PC-9 (cell line): ENCODE data around the gene TAGAP. TPM values are rescaled to one million over a fixed set of nuclear protein-coding genes. Genes with fewer than 3 reads are reported as not detected.

Experiments
- BruUV-seq: library from RNA; stranded (reverse); fragments of 400-500 nt; replicated peaks from 2 replicates; lab custom pipeline; 2021; lab: Mats Ljungman, UMichigan
- CTCF ChIA-PET: fragments of 300-600 bp; sonication (Branson Sonifier 250); formaldehyde crosslinking; loops from one replicate; lab custom pipeline; 2022; ENCODE audit warnings: antibody characterized with exemption; lab: Charles Lee
- POLR2A ChIA-PET: fragments of 300-600 bp; sonication (Branson Sonifier 250); formaldehyde crosslinking; loops from one replicate; lab custom pipeline; 2022; ENCODE audit warnings: antibody characterized with exemption; ENCODE audit not compliant: unreplicated experiment; lab: Charles Lee
- DNase-seq, 2 experiments: peaks; one replicate each; pipeline versions ENCODE4 v3.0.0 to v3.0.0-alpha.2; 2015 to 2022; ENCODE audit warnings: mixed read lengths in 1 of 2
- H2AFZ ChIP-seq: fragments of 200-600 bp; sonication (generic); 2 replicates; pipeline ENCODE4 v1.8.1; 2017; ENCODE audit warnings: antibody characterized with exemption
- H3F3A ChIP-seq: fragments of 200-600 bp; sonication (generic); 2 replicates; pipeline ENCODE4 v1.8.1; 2017; ENCODE audit warnings: antibody characterized with exemption, mild to moderate bottlenecking, low read depth; ENCODE audit not compliant: insufficient read depth
- H3K27ac ChIP-seq: fragments of 200-600 bp; sonication (generic); 2 replicates; pipeline ENCODE4 v1.6.1; 2016; ENCODE audit warnings: mixed run types
- H3K27me3 ChIP-seq: fragments of 200-600 bp; sonication (generic); 2 replicates; pipeline ENCODE4 v1.6.1; 2016; ENCODE audit warnings: low read depth, mixed run types; ENCODE audit not compliant: insufficient read depth
- H3K36me3 ChIP-seq: fragments of 200-600 bp; sonication (generic); 2 replicates; pipeline ENCODE4 v1.6.1; 2016; ENCODE audit warnings: low read depth, mixed run types
- H3K4me1 ChIP-seq: fragments of 200-600 bp; sonication (generic); replicated peaks from 2 replicates; pipeline ENCODE4 v1.6.1; 2016; ENCODE audit warnings: mixed run types; ENCODE audit not compliant: insufficient read depth
- H3K4me2 ChIP-seq: fragments of 200-600 bp; sonication (generic); 2 replicates; pipeline ENCODE4 v1.6.1; 2017; ENCODE audit warnings: mixed run types
- H3K4me3 ChIP-seq: fragments of 200-600 bp; sonication (generic); 2 replicates; pipeline ENCODE4 v1.6.1; 2016; ENCODE audit warnings: mixed run types
- H3K79me2 ChIP-seq: fragments of 200-600 bp; sonication (generic); 2 replicates; pipeline ENCODE4 v1.6.1; 2017; ENCODE audit warnings: low read depth, mixed run types
- H3K9me2 ChIP-seq: fragments of 200-600 bp; sonication (generic); 2 replicates; pipeline ENCODE4 v1.8.1; 2017; ENCODE audit warnings: mild to moderate bottlenecking; ENCODE audit not compliant: insufficient read depth
- H3K9me3 ChIP-seq: fragments of 200-600 bp; sonication (generic); 2 replicates; pipeline ENCODE4 v1.8.1; 2016; ENCODE audit warnings: low read depth; ENCODE audit not compliant: insufficient read depth
- H4K20me1 ChIP-seq: fragments of 200-600 bp; sonication (generic); 2 replicates; pipeline ENCODE4 v1.8.1; 2017; ENCODE audit not compliant: insufficient read depth
- EZH2 ChIP-seq: fragments of 200-600 bp; sonication (generic); IDR thresholded peaks from 2 replicates; pipeline ENCODE4 v1.8.0; 2017; ENCODE audit warnings: antibody characterized with exemption, low read depth
- intact Hi-C: fragments of 100-400 bp; cut with micrococcal nuclease; formaldehyde crosslinking; loops from one replicate; pipeline ENCODE4 v1.10.0; 2022; ENCODE audit not compliant: unreplicated experiment
- total RNA-seq: library from RNA; stranded (reverse); gene quantifications from 2 replicates; pipeline ENCODE4 v1.2.3, GENCODE V29; 2021
- TF ChIP-seq, protein P1 (sequence below): fragments of 200-600 bp; sonication (generic); conservative IDR thresholded peaks from 2 replicates; pipeline ENCODE4 v1.6.1; 2017; ENCODE audit warnings: mixed run types, antibody characterized with exemption, mild to moderate bottlenecking, moderate library complexity

TAGAP gene
- total RNA-seq, 1 experiment from 2014 or later: not detected

DNA sequence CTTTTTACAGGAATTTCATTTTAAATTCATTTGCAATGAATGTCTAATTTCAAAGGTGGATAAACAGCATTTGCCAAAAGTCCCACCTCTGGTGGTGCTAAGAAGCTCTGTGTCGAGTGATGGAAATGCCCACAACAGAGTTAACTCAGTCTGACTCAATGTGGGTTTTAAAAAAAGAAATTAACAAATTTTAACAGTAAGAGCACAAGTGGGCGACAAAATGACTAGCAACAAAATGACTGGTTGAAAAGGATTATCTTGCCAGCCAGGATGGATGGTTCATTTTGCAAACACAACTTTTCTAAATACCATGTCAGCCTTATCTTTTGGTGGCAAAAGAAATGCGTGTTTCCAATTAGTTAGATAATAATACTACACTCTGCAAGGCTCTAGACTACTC is 14.3 kb upstream of the TAGAP start:
- H3K9me2 ChIP-seq: no peaks in the 10 kb centered on the region; the same call in 1 of the 2 replicates
- DNase-seq: no peak
- H3K4me1 ChIP-seq: no peaks in the 10 kb centered on the region
- H4K20me1 ChIP-seq: no peaks in the 10 kb centered on the region
- TF ChIP-seq, protein P1, sequence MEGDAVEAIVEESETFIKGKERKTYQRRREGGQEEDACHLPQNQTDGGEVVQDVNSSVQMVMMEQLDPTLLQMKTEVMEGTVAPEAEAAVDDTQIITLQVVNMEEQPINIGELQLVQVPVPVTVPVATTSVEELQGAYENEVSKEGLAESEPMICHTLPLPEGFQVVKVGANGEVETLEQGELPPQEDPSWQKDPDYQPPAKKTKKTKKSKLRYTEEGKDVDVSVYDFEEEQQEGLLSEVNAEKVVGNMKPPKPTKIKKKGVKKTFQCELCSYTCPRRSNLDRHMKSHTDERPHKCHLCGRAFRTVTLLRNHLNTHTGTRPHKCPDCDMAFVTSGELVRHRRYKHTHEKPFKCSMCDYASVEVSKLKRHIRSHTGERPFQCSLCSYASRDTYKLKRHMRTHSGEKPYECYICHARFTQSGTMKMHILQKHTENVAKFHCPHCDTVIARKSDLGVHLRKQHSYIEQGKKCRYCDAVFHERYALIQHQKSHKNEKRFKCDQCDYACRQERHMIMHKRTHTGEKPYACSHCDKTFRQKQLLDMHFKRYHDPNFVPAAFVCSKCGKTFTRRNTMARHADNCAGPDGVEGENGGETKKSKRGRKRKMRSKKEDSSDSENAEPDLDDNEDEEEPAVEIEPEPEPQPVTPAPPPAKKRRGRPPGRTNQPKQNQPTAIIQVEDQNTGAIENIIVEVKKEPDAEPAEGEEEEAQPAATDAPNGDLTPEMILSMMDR: no peak
- TF ChIP-seq EZH2: no peak
- peaks cover 86% of the 10 kb centered on the region for H3K27me3 ChIP-seq
- H3K79me2 ChIP-seq: no peaks in the 10 kb centered on the region
- H3K4me3 ChIP-seq: no peak overlapping the region
- no peaks in the 10 kb centered on the region for H3F3A ChIP-seq
- POLR2A ChIA-PET: no interaction called here
- CTCF ChIA-PET: no interaction called here
- H3K9me3 ChIP-seq: no peaks in the 10 kb centered on the region
- H3K4me2 ChIP-seq: no peak overlapping the region
- no peaks in the 10 kb centered on the region for H3K36me3 ChIP-seq
- no peak overlapping the region for H2AFZ ChIP-seq
- no TSS peak for BruUV-seq
- intact Hi-C loops: no loop called here
- no peak overlapping the region for H3K27ac ChIP-seq

- CTCF ChIA-PET: no interaction called here
- no peak for DNase-seq
- Histone ChIP-seq H3K4me3 (no peak overlapping the region), H2AFZ (no peak overlapping the region), H3K27me3 (peaks cover 76% of the 10 kb centered on the region), H3K4me2 (no peak overlapping the region), H4K20me1 (no peaks in the 10 kb centered on the region), H3K27ac (no peak overlapping the region), H3K36me3 (no peaks in the 10 kb centered on the region), H3F3A (no peaks in the 10 kb centered on the region), H3K9me2 (no peaks in the 10 kb centered on the region; the same call in 1 of the 2 replicates), H3K79me2 (no peaks in the 10 kb centered on the region), H3K9me3 (no peaks in the 10 kb centered on the region), H3K4me1 (no peaks in the 10 kb centered on the region)
- BruUV-seq: no TSS peak
- POLR2A ChIA-PET: no interaction called here
- intact Hi-C loops: no loop called here
- no peak for TF ChIP-seq EZH2
These were observed 12.1 kb upstream of the TAGAP start for GRCh38 chr6:159056899-159057298.

- CTCF ChIA-PET: no interaction called here
- Histone ChIP-seq H3K9me2 (no peaks in the 10 kb centered on the region; the same call in 1 of the 2 replicates), H3K9me3 (no peaks in the 10 kb centered on the region), H3K79me2 (no peaks in the 10 kb centered on the region), H3K4me1 (no peaks in the 10 kb centered on the region), H3F3A (no peaks in the 10 kb centered on the region), H3K36me3 (no peaks in the 10 kb centered on the region), H3K4me2 (no peak overlapping the region), H3K27ac (no peak overlapping the region), H3K27me3 (peaks cover 71% of the 10 kb centered on the region), H3K4me3 (no peak overlapping the region), H2AFZ (no peak overlapping the region), H4K20me1 (no peaks in the 10 kb centered on the region)
- POLR2A ChIA-PET: no interaction called here
- TF ChIP-seq, protein P1: no peak
- BruUV-seq: no TSS peak
- no peak for DNase-seq
- intact Hi-C loops: no loop called here
These were observed 11.6 kb upstream of the TAGAP start for GRCh38 chr6:159056432-159056831.

DNA sequence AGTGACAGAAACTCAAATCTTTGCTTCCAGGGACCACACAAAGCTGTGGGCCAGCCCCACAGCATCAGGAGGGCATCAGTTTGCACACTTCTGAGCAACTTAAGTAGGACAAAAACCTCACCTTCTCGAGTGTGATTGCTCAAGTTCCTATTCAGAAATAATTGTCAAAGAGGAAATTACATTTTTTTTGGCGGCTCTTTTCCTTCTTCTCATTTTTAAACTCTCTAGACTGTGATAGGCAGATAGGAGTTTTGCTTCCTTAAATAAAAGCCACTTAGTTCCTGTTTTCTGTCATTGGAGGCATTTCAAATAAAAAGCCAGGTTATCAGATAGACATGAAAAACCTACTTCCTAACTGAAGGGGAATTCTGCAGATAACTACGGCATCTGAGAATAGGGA is 11.2 kb upstream of the TAGAP start:
- Histone ChIP-seq H3F3A (no peaks in the 10 kb centered on the region), H3K36me3 (no peaks in the 10 kb centered on the region), H3K9me3 (no peaks in the 10 kb centered on the region), H2AFZ (no peak overlapping the region), H3K9me2 (no peaks in the 10 kb centered on the region; the same call in 1 of the 2 replicates), H3K4me2 (no peak overlapping the region), H3K4me3 (no peak overlapping the region), H3K27ac (no peak overlapping the region), H3K27me3 (peaks cover 68% of the 10 kb centered on the region), H3K79me2 (no peaks in the 10 kb centered on the region), H3K4me1 (no peaks in the 10 kb centered on the region), H4K20me1 (no peaks in the 10 kb centered on the region)
- POLR2A ChIA-PET: no interaction called here
- no TSS peak for BruUV-seq
- no peak for DNase-seq
- TF ChIP-seq, protein P1: no peak
- TF ChIP-seq EZH2: no peak
- CTCF ChIA-PET: no interaction called here
- intact Hi-C loops: no loop called here
